Gastrocnemius medialis (tissue), 4 donors: ENCODE results near the gene ADD2.

ENCODE experiments used
- POLR2A ChIP-seq, 2 donors: fragments of 450-650 bp; IDR thresholded peaks; one replicate each; pipeline ENCODE4 v1.6.1; 2017; ENCODE audit warnings: antibody characterized with exemption in 2 of 2, mild to moderate bottlenecking in 2 of 2, moderate library complexity in 2 of 2
- TF ChIP-seq, protein P1 (sequence below), 5 experiments: fragments of 450-650 bp in 3 of 5; fragments of 200-600 bp in 2 of 5; sonication (generic) in 2 of 5; IDR thresholded peaks in 4 of 5; conservative IDR thresholded peaks in 1 of 5; 1 replicate in 4 of 5; 2 replicates in 1 of 5; pipeline ENCODE4 v1.5.1; 2016 to 2019; ENCODE audit warnings: antibody characterized with exemption in 5 of 5, mild to moderate bottlenecking in 3 of 5, moderate library complexity in 3 of 5

DNA sequence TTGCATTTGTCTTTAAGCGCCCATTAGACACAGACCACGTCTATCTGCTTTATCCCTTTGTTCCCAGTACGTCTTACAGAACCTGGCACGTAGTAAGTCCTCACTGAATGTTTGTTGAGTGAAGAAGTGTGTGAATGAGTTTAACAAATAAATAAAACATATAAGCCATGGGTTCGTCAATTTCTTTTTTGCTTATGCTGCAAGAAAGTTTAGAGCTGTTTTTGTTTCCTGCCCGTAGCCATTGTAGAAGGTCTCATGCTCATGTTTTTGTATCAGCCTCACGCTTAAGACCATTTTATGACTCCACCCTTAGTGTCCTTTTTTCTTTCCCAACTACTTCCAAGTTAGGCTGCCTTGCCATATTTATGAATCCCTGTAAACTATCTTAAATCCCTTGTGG is 2.5 kb downstream of the ADD2 start:
- TF ChIP-seq, protein P1, sequence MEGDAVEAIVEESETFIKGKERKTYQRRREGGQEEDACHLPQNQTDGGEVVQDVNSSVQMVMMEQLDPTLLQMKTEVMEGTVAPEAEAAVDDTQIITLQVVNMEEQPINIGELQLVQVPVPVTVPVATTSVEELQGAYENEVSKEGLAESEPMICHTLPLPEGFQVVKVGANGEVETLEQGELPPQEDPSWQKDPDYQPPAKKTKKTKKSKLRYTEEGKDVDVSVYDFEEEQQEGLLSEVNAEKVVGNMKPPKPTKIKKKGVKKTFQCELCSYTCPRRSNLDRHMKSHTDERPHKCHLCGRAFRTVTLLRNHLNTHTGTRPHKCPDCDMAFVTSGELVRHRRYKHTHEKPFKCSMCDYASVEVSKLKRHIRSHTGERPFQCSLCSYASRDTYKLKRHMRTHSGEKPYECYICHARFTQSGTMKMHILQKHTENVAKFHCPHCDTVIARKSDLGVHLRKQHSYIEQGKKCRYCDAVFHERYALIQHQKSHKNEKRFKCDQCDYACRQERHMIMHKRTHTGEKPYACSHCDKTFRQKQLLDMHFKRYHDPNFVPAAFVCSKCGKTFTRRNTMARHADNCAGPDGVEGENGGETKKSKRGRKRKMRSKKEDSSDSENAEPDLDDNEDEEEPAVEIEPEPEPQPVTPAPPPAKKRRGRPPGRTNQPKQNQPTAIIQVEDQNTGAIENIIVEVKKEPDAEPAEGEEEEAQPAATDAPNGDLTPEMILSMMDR (IDR thresholded peaks at IDR 0.05 in 4 of 5, conservative IDR thresholded peaks at IDR 0.05 in 1 of 5), result no peak
- TF ChIP-seq POLR2A (IDR thresholded peaks at IDR 0.05), result no peak
